Chondrocyte (in vitro differentiated cells): Measurements from ENCODE around the gene PAX8. TPM values are rescaled to one million over a fixed set of nuclear protein-coding genes. Genes with fewer than 3 reads are reported as not detected.

ENCODE experiments used
- DNase-seq: peaks from one replicate; pipeline ENCODE4 v3.0.0; 2021; ENCODE audit warnings: mixed read lengths, low spot score
- H3K27ac Mint-ChIP-seq: one replicate; pipeline ENCODE4 v1.8.0; 2021; ENCODE audit warnings: mild to moderate bottlenecking, moderate library complexity, mixed read lengths; ENCODE audit not compliant: unreplicated experiment
- H3K27me3 Mint-ChIP-seq: 2 replicates; pipeline ENCODE4 v1.8.0; 2021; ENCODE audit warnings: low read depth, mixed read lengths
- H3K36me3 Mint-ChIP-seq: 2 replicates; pipeline ENCODE4 v1.8.0; 2021; ENCODE audit warnings: low read depth, mixed read lengths
- H3K4me1 Mint-ChIP-seq: 2 replicates; pipeline ENCODE4 v1.8.0; 2021; ENCODE audit warnings: low read depth, mild to moderate bottlenecking, mixed read lengths
- H3K4me3 Mint-ChIP-seq: one replicate; pipeline ENCODE4 v1.8.0; 2021; ENCODE audit warnings: mild to moderate bottlenecking, moderate library complexity, mixed read lengths; ENCODE audit not compliant: unreplicated experiment
- H3K9me3 Mint-ChIP-seq: 2 replicates; pipeline ENCODE4 v1.8.0; 2021; ENCODE audit warnings: low read depth, mixed read lengths
- total RNA-seq: library from RNA; stranded (reverse); gene quantifications from 3 replicates; pipeline ENCODE4 v1.2.1, GENCODE V29; 2021
- TF ChIP-seq, protein P1 (sequence below): fragments of 200-600 bp; sonication (generic); IDR thresholded peaks from 2 replicates; pipeline ENCODE4 v1.5.0; 2021; ENCODE audit warnings: antibody characterized with exemption, mild to moderate bottlenecking, moderate library complexity

PAX8 gene
- total RNA-seq, 1 donor from 2014 or later, result not detected

DNA sequence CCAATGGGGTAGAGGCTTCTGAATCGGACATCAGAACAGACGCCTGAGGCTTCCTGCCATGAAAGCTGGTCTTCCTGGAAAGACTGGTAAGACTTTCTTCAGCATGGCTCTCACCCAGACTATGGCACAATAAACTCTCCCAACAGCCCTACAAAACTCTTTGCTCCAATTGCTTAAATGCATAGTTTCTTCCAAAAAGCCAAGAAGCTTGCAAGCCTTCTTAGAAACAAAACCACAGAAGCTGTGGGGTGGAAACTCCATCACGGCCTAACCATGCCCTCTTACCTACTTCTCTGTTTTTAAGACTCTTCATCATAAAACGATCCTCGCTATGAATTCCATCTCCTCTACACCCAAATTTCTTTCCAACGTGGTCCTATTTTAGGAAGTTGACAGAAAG lies 48.2 kb downstream of the PAX8 start:
- TF ChIP-seq, protein P1, sequence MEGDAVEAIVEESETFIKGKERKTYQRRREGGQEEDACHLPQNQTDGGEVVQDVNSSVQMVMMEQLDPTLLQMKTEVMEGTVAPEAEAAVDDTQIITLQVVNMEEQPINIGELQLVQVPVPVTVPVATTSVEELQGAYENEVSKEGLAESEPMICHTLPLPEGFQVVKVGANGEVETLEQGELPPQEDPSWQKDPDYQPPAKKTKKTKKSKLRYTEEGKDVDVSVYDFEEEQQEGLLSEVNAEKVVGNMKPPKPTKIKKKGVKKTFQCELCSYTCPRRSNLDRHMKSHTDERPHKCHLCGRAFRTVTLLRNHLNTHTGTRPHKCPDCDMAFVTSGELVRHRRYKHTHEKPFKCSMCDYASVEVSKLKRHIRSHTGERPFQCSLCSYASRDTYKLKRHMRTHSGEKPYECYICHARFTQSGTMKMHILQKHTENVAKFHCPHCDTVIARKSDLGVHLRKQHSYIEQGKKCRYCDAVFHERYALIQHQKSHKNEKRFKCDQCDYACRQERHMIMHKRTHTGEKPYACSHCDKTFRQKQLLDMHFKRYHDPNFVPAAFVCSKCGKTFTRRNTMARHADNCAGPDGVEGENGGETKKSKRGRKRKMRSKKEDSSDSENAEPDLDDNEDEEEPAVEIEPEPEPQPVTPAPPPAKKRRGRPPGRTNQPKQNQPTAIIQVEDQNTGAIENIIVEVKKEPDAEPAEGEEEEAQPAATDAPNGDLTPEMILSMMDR, result no peak
- Mint-ChIP-seq H3K4me3 (no peak overlapping the region), H3K36me3 (no peaks in the 10 kb centered on the region), H3K9me3 (no peaks in the 10 kb centered on the region), H3K4me1 (peaks cover 12% of the 10 kb centered on the region), H3K27ac (no peak overlapping the region), H3K27me3 (no peaks in the 10 kb centered on the region)
- no peak for DNase-seq

DNA sequence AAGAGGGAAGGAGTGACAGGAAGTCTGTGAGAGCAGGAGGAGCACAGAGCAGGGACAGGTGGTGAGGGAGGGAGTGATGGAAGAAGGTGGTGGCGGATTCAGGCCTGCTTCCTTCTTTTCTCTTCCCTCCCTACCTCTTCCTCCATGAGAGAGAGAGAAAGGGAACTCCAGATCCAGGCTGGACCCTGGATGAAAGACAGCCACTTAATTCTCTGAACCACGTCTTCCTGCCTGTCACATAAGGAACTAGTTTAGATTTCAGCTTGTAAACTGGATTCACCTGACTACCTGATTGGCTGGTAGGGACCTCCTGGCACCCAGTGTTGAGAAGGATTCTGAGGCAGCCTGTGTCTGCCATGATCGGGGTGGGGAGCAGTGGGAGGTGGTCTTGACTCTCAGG lies 48.9 kb downstream of the PAX8 start:
- no peak for DNase-seq
- H3K36me3 Mint-ChIP-seq, result no peaks in the 10 kb centered on the region
- H3K27ac Mint-ChIP-seq, result no peak overlapping the region
- H3K4me1 Mint-ChIP-seq, result peaks cover 17% of the 10 kb centered on the region
- TF ChIP-seq, protein P1, result no peak
- no peak overlapping the region for H3K4me3 Mint-ChIP-seq
- no peaks in the 10 kb centered on the region for H3K27me3 Mint-ChIP-seq
- H3K9me3 Mint-ChIP-seq, result no peaks in the 10 kb centered on the region

DNA sequence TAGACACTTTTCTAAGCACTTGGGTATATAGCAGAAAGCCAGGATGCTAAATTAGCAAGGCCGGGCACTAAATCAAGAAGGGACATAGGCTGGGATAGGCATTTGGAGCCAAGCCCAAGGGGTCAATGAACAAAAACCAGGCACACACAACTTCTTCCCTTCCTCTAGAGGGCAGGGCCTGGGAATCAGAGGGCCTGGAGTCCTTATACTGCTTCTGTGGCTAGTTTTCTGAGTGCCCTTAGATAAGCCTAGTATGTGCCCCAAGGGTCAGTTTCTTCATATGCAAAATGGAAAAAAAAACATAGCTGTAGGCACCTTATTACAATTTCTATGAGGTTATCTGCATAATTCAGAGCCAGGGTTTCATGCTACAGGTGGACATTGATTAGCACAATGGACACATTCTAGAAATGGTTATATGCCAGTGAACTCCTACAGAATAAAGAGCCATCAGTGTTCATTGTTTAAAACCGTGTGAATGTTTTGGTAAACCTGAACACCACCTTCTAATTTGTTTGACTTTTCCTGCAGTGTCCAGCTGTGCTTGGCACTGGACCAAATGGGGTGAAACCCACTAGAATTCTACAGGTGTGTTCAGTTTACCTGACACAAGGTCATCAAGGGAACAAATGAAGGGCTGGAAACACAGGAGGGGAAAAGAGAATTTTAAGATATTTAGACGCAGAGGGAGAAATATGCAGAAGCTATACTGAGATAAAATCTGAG lies 49.6 kb downstream of the PAX8 start:
- TF ChIP-seq, protein P1, result no peak
- no peaks in the 10 kb centered on the region for H3K27me3 Mint-ChIP-seq
- H3K9me3 Mint-ChIP-seq, result no peaks in the 10 kb centered on the region
- DNase-seq, result no peak
- H3K4me1 Mint-ChIP-seq, result peaks cover 17% of the 10 kb centered on the region
- no peak overlapping the region for H3K27ac Mint-ChIP-seq
- no peak overlapping the region for H3K4me3 Mint-ChIP-seq
- no peaks in the 10 kb centered on the region for H3K36me3 Mint-ChIP-seq

DNA sequence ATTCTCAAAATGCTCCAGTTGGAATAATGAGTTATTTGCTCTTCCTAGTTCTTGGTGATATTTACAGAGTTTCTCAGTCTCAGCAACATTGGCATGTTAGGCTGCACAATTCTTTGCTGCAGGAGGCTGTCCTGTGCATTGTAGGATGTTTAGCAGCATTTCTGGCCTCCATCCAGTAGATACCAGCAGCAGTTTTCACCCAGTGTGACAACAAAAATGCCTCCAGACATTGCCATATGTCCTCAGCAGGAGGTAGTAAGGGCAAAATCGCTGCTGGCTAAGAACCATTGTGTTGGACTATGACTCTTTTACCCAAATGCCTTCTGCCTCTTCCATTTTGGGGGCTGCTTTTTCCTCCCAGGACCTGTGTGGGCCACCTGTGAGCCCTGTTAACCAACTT lies 50.4 kb downstream of the PAX8 start:
- Mint-ChIP-seq H3K9me3 (no peaks in the 10 kb centered on the region), H3K4me3 (no peak overlapping the region), H3K27me3 (no peaks in the 10 kb centered on the region), H3K4me1 (peaks cover 14% of the 10 kb centered on the region), H3K27ac (no peak overlapping the region), H3K36me3 (no peaks in the 10 kb centered on the region)
- DNase-seq, result no peak
- TF ChIP-seq, protein P1, result no peak

DNA sequence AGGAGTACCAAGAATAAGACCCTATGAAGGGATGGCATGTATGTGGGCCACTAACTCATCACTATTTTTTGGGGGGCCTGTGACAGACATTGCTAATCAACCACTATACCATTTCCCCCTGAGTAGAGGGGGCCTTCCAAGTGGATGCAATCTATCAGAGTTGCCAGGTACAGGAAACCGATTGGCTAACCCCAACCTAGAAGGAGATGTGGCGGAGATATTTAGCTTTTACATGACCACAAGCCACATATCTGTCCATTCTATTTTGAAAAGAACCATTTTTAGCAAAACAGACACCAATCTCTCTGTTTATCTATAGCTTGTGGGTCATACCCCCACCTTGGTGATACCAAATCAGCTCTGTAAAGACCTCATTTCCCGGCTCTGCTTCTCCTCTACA lies 51.0 kb downstream of the PAX8 start:
- TF ChIP-seq, protein P1, result no peak
- no peaks in the 10 kb centered on the region for H3K36me3 Mint-ChIP-seq

More for the DNA sequence above, 51.0 kb downstream of the PAX8 start:
- Mint-ChIP-seq H3K4me1 (peaks cover 14% of the 10 kb centered on the region), H3K9me3 (no peaks in the 10 kb centered on the region), H3K27me3 (no peaks in the 10 kb centered on the region), H3K4me3 (no peak overlapping the region), H3K27ac (no peak overlapping the region)
- no peak for DNase-seq
